Inflammatory macrophage treated with lipopolysaccharide for 1 hour (primary cell): ENCODE measurements around the gene ARHGAP30.
"Not testable (repeated sequence)": the region's sequence is repeated elsewhere in the genome, so short reads cannot be mapped to it uniquely, and the experiment has no call there.

ENCODE experiments used
- DNase-seq, 2 donors: peaks; one replicate each; pipeline ENCODE4 v3.0.0-alpha.2; 2020 to 2022

Gene ARHGAP30

GRCh38 chr1:161069731-161070270 lies at the start of gene ARHGAP30:
ARHGAP30 (minus strand) TSS chr1:161069891; CDS start chr1:161069624, 267 bp downstream.
- DNase-seq, result peak; percentile 70 to 84

- DNase-seq, result peak; percentile 80 to 86
Observed at GRCh38 chr1:161117759-161118581, 48.3 kb upstream of the ARHGAP30 start, which contains the start of the genes NIT1 and PFDN2. NIT1 (plus strand) TSS chr1:161118105; CDS start chr1:161118177, 72 bp downstream. PFDN2 (minus strand) TSS chr1:161118037; CDS start chr1:161118026, 11 bp downstream.

- DNase-seq, result not testable (repeated sequence)
Observed at GRCh38 chr1:161115961-161116360, 46.3 kb upstream of the ARHGAP30 start.

GRCh38 chr1:161115132-161115711 lies 45.5 kb upstream of the ARHGAP30 start:
- no peak for DNase-seq

GRCh38 chr1:161114556-161114955 lies 44.9 kb upstream of the ARHGAP30 start:
- no peak for DNase-seq

- DNase-seq, result no peak
Observed at GRCh38 chr1:161113915-161114314, 44.2 kb upstream of the ARHGAP30 start.

- peak in 1 of 2 donors; percentile 30 for DNase-seq
Observed at GRCh38 chr1:161111527-161111926, 41.8 kb upstream of the ARHGAP30 start.

GRCh38 chr1:161111117-161111516 lies 41.4 kb upstream of the ARHGAP30 start:
- peak; percentile 58 to 68 for DNase-seq

GRCh38 chr1:161106431-161106830 lies 36.7 kb upstream of the ARHGAP30 start:
- no peak for DNase-seq

- no peak for DNase-seq
Observed at GRCh38 chr1:161100556-161100955, 30.9 kb upstream of the ARHGAP30 start.

GRCh38 chr1:161099090-161099802 lies 29.6 kb upstream of the ARHGAP30 start:
- DNase-seq, result no peak

- no peak for DNase-seq
Observed at GRCh38 chr1:161098210-161099068, 28.7 kb upstream of the ARHGAP30 start, which contains the start of gene KLHDC9. KLHDC9 (plus strand) TSS chr1:161098361; CDS start chr1:161098536, 175 bp downstream.

GRCh38 chr1:161096530-161096929 lies 26.8 kb upstream of the ARHGAP30 start:
- peak; percentile 87 to 96 for DNase-seq

GRCh38 chr1:161096015-161096414 lies 26.3 kb upstream of the ARHGAP30 start:
- no peak for DNase-seq

- no peak for DNase-seq
Observed at GRCh38 chr1:161095230-161095629, 25.5 kb upstream of the ARHGAP30 start.

GRCh38 chr1:161094481-161094880 lies 24.8 kb upstream of the ARHGAP30 start:
- DNase-seq, result no peak

- peak in 1 of 2 donors; percentile 65 for DNase-seq
Observed at GRCh38 chr1:161092621-161093028, 22.9 kb upstream of the ARHGAP30 start.

GRCh38 chr1:161091796-161092507 lies 22.3 kb upstream of the ARHGAP30 start:
- no peak for DNase-seq

GRCh38 chr1:161091093-161091492 lies 21.4 kb upstream of the ARHGAP30 start:
- no peak for DNase-seq

GRCh38 chr1:161090617-161091016 lies 20.9 kb upstream of the ARHGAP30 start:
- no peak for DNase-seq

- DNase-seq, result no peak
Observed at GRCh38 chr1:161089938-161090337, 20.2 kb upstream of the ARHGAP30 start.
